ENCODE results near the gene VWA8. TPM values are rescaled to one million over a fixed set of nuclear protein-coding genes. Genes with fewer than 3 reads are reported as not detected.

Gene VWA8
- total RNA-seq, 4 donors from 2014 or later: 27.1 to 39.7 (median 30.4) TPM

DNA sequence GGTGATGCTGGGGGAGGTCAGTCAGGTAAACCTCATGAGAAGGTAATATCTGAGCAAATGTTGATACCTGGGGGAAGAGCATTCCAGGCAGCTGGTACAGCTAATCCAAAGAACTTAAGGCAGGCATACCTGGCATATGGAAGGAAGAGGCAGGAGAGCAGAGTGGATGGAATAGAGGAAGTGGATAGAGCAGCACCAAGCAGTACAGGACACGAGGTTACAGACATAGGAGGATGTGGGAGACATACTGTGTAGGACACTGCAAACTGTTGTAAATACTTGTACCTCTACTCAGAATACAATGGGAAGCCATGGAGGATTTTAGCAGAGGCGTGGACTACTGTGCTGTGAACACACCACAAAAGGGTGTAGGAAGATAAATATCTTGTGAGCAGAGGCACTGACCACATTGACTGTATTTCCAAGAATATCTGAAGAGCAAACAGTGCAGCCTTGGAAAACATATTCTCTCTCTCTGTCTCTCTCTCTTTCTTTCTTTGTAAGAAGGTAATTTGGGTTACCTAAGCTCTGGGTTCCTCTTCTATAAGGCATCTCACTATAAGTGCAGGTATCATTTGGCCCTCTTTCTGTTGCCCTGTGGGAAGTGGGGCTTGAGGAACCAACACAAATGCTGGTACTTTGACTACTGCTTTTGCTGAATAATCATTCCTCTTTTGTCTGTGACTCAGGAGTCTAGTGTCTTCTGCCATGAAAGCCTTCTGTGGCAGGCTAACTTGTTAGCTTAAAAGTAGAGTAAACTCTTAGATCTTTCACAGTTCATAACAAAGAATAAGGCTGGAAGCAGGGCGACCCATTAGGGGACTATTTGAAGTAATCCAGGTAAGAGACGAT is 238.0 kb downstream of the VWA8 start:
- Histone ChIP-seq H3K4me3 (replicated peaks in 1 of 3) (no peak overlapping the region), H3K27ac (no peak overlapping the region), H3K36me3 (no peaks in the 10 kb centered on the region), H3K27me3 (no peaks in the 10 kb centered on the region), H3K4me1 (no peaks in the 10 kb centered on the region), H3K9me3 (no peaks in the 10 kb centered on the region)
- 95 to 97% methylated on average over 4 of the region's 4 CpGs for WGBS, 2 donors
- DNase-seq: no peak
- no peak for TF ChIP-seq POLR2A (IDR thresholded peaks at IDR 0.05)
- TF ChIP-seq, protein P1, sequence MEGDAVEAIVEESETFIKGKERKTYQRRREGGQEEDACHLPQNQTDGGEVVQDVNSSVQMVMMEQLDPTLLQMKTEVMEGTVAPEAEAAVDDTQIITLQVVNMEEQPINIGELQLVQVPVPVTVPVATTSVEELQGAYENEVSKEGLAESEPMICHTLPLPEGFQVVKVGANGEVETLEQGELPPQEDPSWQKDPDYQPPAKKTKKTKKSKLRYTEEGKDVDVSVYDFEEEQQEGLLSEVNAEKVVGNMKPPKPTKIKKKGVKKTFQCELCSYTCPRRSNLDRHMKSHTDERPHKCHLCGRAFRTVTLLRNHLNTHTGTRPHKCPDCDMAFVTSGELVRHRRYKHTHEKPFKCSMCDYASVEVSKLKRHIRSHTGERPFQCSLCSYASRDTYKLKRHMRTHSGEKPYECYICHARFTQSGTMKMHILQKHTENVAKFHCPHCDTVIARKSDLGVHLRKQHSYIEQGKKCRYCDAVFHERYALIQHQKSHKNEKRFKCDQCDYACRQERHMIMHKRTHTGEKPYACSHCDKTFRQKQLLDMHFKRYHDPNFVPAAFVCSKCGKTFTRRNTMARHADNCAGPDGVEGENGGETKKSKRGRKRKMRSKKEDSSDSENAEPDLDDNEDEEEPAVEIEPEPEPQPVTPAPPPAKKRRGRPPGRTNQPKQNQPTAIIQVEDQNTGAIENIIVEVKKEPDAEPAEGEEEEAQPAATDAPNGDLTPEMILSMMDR (IDR thresholded peaks at IDR 0.05): no peak
- intact Hi-C loops (cut with DNase I): no loop called here

DNA sequence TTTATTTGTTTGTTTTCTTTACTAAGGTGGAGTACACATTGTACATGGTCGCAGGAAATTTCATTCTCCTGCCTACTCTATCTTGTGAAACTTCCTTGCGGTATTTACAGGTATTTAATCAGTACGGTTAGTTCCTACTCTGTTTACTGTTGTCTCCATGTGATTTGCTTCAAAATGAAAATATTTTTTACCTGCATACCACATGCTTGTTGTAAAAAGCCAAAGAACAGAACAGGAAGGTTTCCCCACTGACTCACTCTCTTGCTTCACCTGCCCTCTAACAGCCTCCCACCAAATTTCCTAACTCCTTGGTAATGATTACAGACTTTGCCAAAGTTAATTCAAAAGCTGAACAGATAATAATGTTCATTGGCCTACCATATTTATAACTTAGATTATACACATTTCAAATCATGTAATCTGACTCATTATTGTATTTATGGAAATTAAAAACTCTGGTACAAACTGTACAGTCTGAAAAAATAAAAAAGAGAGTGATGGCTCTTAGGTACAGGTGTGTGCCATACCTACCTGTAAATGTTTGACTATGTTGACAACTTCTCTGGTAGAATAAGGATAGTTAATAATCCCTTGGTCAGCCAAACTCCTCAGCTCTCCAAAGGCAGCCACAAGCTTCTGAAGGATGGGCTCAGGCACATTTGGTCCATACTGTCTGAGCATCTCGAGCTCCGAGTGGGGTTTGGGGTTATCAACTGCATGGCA is 239.9 kb downstream of the VWA8 start:
- TF ChIP-seq, protein P1 (IDR thresholded peaks at IDR 0.05): no peak
- no peak for TF ChIP-seq POLR2A (IDR thresholded peaks at IDR 0.05)
- intact Hi-C loops (cut with DNase I): no loop called here
- H3K4me1 ChIP-seq: no peaks in the 10 kb centered on the region
- H3K27me3 ChIP-seq: no peaks in the 10 kb centered on the region
- no peaks in the 10 kb centered on the region for H3K9me3 ChIP-seq
- no peak overlapping the region for H3K4me3 ChIP-seq (replicated peaks in 1 of 3)
- no peak overlapping the region for H3K27ac ChIP-seq
- no peak for DNase-seq
- no peaks in the 10 kb centered on the region for H3K36me3 ChIP-seq
- WGBS, 2 donors: 96 to 99% methylated on average over 5 of the region's 5 CpGs

DNA sequence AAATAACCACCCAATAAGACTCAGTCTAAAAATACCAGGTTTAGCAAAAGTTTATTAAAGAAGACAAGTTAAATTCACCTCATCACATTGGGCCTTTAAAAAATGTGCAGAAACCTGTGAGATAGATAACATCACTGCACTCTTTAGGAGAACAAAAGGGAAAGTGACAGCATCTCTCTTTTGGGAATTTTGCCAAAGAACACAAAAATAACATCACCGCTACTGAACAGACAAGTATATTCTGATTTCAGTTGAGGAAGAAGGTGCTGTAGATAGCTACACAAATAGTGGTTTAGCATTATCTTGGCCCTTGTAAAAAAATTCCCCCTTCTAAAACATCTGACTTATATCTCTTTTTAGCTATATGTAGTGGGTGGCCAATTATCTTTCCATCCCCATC is 244.7 kb downstream of the VWA8 start:
- Histone ChIP-seq H3K4me3 (replicated peaks in 1 of 3) (no peak overlapping the region), H3K27me3 (no peaks in the 10 kb centered on the region), H3K36me3 (no peaks in the 10 kb centered on the region), H3K9me3 (no peaks in the 10 kb centered on the region), H3K4me1 (no peaks in the 10 kb centered on the region), H3K27ac (no peak overlapping the region)
- no peak for DNase-seq
- 78 to 79% methylated on average over 1 of the region's 1 CpG for WGBS, 2 donors
- TF ChIP-seq POLR2A (IDR thresholded peaks at IDR 0.05): no peak
- TF ChIP-seq, protein P1 (IDR thresholded peaks at IDR 0.05): no peak
- intact Hi-C loops (cut with DNase I): no loop called here

DNA sequence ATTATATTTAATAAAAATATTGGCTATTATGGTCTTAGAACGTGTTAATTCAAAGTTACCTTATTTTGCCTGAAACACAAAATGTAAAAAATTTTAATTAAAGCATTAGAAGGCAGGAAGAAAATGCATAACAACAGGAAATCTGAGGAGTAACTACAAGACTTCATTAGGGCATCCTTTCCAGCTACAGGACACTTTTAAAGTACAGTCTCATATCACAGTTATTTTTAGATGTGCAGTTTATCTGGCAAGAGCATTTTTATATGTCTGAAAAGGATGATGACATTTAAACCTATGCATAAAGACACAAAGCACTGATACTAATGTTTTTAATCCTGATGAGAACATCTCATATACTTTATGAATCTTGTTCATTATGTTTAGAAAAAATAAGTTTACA is 247.5 kb downstream of the VWA8 start:
- TF ChIP-seq POLR2A (IDR thresholded peaks at IDR 0.05): no peak
- TF ChIP-seq, protein P1 (IDR thresholded peaks at IDR 0.05): no peak
- H3K27ac ChIP-seq: no peak overlapping the region
- no peaks in the 10 kb centered on the region for H3K4me1 ChIP-seq
- no peaks in the 10 kb centered on the region for H3K9me3 ChIP-seq
- WGBS, 2 donors: 74 to 77% methylated on average over 1 of the region's 1 CpG
- intact Hi-C loops (cut with DNase I): no loop called here
- no peak for DNase-seq
- H3K27me3 ChIP-seq: no peaks in the 10 kb centered on the region
- H3K36me3 ChIP-seq: no peaks in the 10 kb centered on the region
- no peak overlapping the region for H3K4me3 ChIP-seq (replicated peaks in 1 of 3)

DNA sequence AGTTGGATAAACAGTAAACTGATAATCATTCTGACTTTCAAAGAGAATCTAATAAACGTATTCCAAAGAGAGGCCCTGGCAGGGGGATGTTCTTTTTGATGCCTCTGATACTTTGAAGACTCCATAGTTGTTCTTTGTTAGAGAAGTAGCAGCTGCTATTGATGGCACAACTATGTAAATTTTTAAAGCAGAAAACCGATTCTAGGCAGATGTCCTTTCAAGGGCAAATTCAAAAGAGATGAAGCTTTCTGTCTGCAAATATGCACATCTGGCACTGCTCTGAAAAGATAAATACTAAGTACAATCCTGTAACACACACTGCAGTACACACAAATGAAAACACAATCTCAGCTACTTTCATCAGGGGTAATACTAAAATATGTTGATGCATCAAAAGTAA is 250.1 kb downstream of the VWA8 start:
- no peaks in the 10 kb centered on the region for H3K36me3 ChIP-seq
- whole genome bisulfite sequencing, 2 donors: 92% methylated on average over 2 of the region's 2 CpGs
- intact Hi-C loops (cut with DNase I): no loop called here
- DNase-seq: no peak
- H3K9me3 ChIP-seq: no peaks in the 10 kb centered on the region
- H3K4me3 ChIP-seq (replicated peaks in 1 of 3): no peak overlapping the region
- H3K27ac ChIP-seq: no peak overlapping the region
- H3K27me3 ChIP-seq: no peaks in the 10 kb centered on the region
- peaks cover 16 to 17% of the 10 kb centered on the region in 2 donors for H3K4me1 ChIP-seq
- TF ChIP-seq, protein P1 (IDR thresholded peaks at IDR 0.05): no peak
- TF ChIP-seq POLR2A (IDR thresholded peaks at IDR 0.05): no peak

All from thyroid gland (tissue), 4 donors.